Large intestine (tissue), 12 donors: ENCODE data around the gene MTF1. TPM values are rescaled to one million over a fixed set of nuclear protein-coding genes. Genes with fewer than 3 reads are reported as not detected.
"Not testable (repeated sequence)": the region's sequence is repeated elsewhere in the genome, so short reads cannot be mapped to it uniquely, and the experiment has no call there.

Experiments used
- DNase-seq, 2 donors: peaks; one replicate each; pipeline versions ENCODE4 v3.0.0 to v3.0.0-alpha.2; 2013
- H3K27ac ChIP-seq: one replicate; pipeline ENCODE4 v1.5.1; 2013; ENCODE audit warnings: low read length
- H3K27me3 ChIP-seq: 2 replicates; pipeline ENCODE4 v1.6.1; 2013; ENCODE audit warnings: low read length; ENCODE audit not compliant: control insufficient read depth, insufficient read depth
- H3K36me3 ChIP-seq: 2 replicates; pipeline ENCODE4 v1.6.1; 2013; ENCODE audit warnings: low read length; ENCODE audit not compliant: control insufficient read depth, insufficient read depth
- H3K4me1 ChIP-seq: one replicate; pipeline ENCODE4 v1.6.1; 2013; ENCODE audit warnings: low read length; ENCODE audit not compliant: control insufficient read depth, insufficient read depth
- H3K4me3 ChIP-seq: one replicate; pipeline ENCODE4 v1.5.1; 2013; ENCODE audit warnings: low read length
- H3K9me3 ChIP-seq: one replicate; pipeline ENCODE4 v1.6.1; 2013; ENCODE audit warnings: mild to moderate bottlenecking, low read depth, low read length, moderate library complexity; ENCODE audit not compliant: control insufficient read depth
- WGBS: methylation state at CpG from one replicate; pipeline ENCODE4 v1.1.5; 2013; ENCODE audit warnings: low lambda C conversion rate; ENCODE audit not compliant: insufficient coverage; 5-methylcytosine and 5-hydroxymethylcytosine counted together
- long read RNA-seq, 11 donors: transcript quantifications; one replicate each; lab custom pipeline, GENCODE V29; 2026
- polyA plus RNA-seq: library from polyadenylated mRNA; unstranded; fragments of 120-200 nt; gene quantifications from one replicate; pipeline ENCODE4 v1.2.1, GENCODE V29; 2013

The MTF1 gene
- polyA plus RNA-seq, result 6.0 TPM
- long read RNA-seq, donor 1, result 0 reads
- long read RNA-seq, donor 2, result 0 reads
- long read RNA-seq, donor 3, result 0 reads
- long read RNA-seq, donor 4, result 0 reads
- long read RNA-seq, donor 5, result 0 reads
- long read RNA-seq, donor 6, result 0 reads
- long read RNA-seq, donor 7, result 0 reads
- long read RNA-seq, donor 8, full-length matches to known transcripts, result 1 of 1 reads
- long read RNA-seq, donor 8, partial matches to known transcripts, result 0 of 1 reads
- long read RNA-seq, donor 8, other reads (novel, unspliced or antisense), result 0 of 1 reads
- long read RNA-seq, donor 9, result 0 reads
- long read RNA-seq, donor 10, result 0 reads
- long read RNA-seq, donor 11, full-length matches to known transcripts, result 1 of 1 reads
- long read RNA-seq, donor 11, partial matches to known transcripts, result 0 of 1 reads
- long read RNA-seq, donor 11, other reads (novel, unspliced or antisense), result 0 of 1 reads

DNA sequence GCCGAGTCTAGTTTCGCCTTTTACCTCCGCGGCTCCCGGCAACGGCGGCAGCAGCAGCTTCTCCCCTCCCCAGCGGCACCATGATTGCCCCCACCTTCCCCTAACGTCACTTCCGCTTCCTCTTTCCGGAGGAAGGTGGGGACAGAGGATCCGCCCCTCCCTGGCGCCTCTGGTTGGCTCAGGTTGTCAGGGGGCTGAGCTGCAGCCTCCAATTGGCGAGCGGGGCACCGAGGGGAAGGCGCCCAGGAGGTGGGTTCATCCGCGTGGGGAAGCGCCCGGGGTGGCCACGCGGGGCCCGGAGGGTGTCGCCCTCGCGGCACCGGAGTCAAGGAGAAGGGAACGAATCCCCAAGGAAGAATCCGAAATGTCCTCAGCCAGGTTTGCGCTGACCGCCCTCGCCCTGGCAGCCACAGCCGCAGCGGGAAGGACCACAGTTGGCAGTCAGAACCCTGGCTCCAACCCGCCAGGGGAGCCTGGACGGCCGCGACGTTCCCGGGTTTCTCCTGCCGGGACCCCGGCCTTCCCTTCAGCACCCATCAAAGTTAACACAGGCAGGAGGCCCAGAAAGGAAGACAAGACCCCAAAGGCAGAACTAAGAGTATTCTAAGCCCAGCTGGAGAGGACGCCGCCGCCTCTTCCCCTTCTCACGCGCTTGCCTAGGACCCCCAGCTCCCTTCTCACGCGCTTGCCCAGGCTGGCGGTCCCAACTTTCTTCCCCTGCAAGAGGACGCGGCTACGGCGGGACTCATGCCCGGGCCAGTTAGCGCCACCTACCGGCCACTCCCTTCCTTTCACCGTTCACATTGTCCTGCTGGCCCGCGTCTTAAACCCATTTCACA is at the start of gene MTF1:
TSS of gene MTF1 (minus strand) at position 86 of the 839 bp plus-strand sequence. CDS start 1,934 bp downstream, outside the sequence.
- WGBS, result no CpG with 5 or more reads among the region's 61 CpGs
- peak; percentile 97 to 98 for DNase-seq
- no peaks in the 10 kb centered on the region for H3K9me3 ChIP-seq
- peak within 1 kb of the TSS; percentile 98 for H3K27ac ChIP-seq
- H3K4me3 ChIP-seq, result peak within 1 kb of the TSS; percentile 94
- H3K4me1 ChIP-seq, result peaks cover 15% of the 10 kb centered on the region
- H3K36me3 ChIP-seq, result peaks cover 29% of the 10 kb centered on the region
- no peaks in the 10 kb centered on the region for H3K27me3 ChIP-seq

- not testable (repeated sequence) for H3K27me3 ChIP-seq, H3K36me3 ChIP-seq, H3K4me3 ChIP-seq, DNase-seq, H3K27ac ChIP-seq, H3K9me3 ChIP-seq, H3K4me1 ChIP-seq
- WGBS, result 100% methylated on average over 1 of the region's 10 CpGs
These were observed 49.1 kb upstream of the MTF1 start for GRCh38 chr1:37908531-37908930.

GRCh38 chr1:37907416-37908125 is 48.2 kb upstream of the MTF1 start:
- H3K36me3 ChIP-seq, H3K27ac ChIP-seq, H3K9me3 ChIP-seq, H3K4me3 ChIP-seq, DNase-seq, H3K27me3 ChIP-seq, H3K4me1 ChIP-seq: not testable (repeated sequence)
- no CpG with 5 or more reads among the region's 6 CpGs for WGBS

GRCh38 chr1:37906591-37906990 is 47.2 kb upstream of the MTF1 start:
- H3K27ac ChIP-seq, H3K4me3 ChIP-seq, H3K4me1 ChIP-seq, DNase-seq, H3K9me3 ChIP-seq, H3K36me3 ChIP-seq, H3K27me3 ChIP-seq: not testable (repeated sequence)
- WGBS, result no CpG with 5 or more reads among the region's 3 CpGs

DNA sequence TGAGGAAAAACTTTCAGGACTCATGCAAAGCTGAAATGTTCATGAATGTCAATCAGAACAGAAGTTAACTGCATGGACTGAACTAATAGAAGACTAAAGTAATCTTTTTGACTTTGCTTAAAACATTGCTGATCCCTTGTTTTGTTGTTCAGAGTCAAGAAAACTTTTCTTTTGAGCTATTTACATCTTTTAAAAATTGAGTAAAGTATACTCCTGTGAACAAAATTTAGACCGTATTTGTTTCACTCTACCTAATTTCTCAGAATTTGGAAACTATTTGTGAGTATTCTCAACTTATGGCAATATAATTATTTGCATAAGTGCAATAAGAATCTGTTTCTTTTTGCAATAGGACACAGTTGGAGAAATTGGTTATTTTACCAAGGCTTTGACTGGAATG is 46.3 kb upstream of the MTF1 start:
- H3K4me1 ChIP-seq, result no peaks in the 10 kb centered on the region
- H3K27me3 ChIP-seq, result no peaks in the 10 kb centered on the region
- no peaks in the 10 kb centered on the region for H3K36me3 ChIP-seq
- no peak overlapping the region for H3K4me3 ChIP-seq
- peaks cover 4% of the 10 kb centered on the region for H3K9me3 ChIP-seq
- H3K27ac ChIP-seq, result no peak overlapping the region
- WGBS, result 89% methylated on average over 1 of the region's 1 CpG
- DNase-seq, result no peak

DNA sequence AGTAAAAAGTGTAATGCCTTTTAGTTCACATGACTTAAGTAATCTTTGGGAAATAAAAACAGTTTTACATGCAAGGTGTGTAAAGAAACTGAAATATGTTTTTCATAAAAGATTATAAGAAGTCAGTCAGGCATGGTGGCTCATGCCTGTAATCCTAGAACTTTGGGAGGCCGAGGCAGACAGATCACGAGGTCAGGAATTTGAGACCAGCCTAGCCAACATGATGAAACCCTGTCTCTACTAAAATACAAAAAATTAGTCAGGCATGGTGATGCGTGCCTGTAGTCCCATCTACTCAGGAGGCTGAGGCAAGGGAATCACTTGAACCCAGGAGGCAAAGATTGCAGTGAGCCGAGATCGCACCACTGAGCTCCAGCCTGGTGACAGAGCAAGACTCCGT is 44.5 kb upstream of the MTF1 start:
- whole genome bisulfite sequencing, result no CpG with 5 or more reads among the region's 6 CpGs

GRCh38 chr1:37902983-37903382 is 43.6 kb upstream of the MTF1 start:
- no CpG with 5 or more reads among the region's 5 CpGs for WGBS
- Histone ChIP-seq H3K9me3 (peaks cover 4% of the 10 kb centered on the region), H3K4me3 (no peak overlapping the region), H3K27me3 (no peaks in the 10 kb centered on the region), H3K36me3 (no peaks in the 10 kb centered on the region), H3K27ac (no peak overlapping the region), H3K4me1 (no peaks in the 10 kb centered on the region)
- no peak for DNase-seq

More for the DNA sequence above, 44.5 kb upstream of the MTF1 start:
- not testable (repeated sequence) for DNase-seq, H3K9me3 ChIP-seq, H3K36me3 ChIP-seq, H3K27ac ChIP-seq, H3K4me3 ChIP-seq, H3K4me1 ChIP-seq, H3K27me3 ChIP-seq

GRCh38 chr1:37901893-37902225 is 42.5 kb upstream of the MTF1 start:
- Histone ChIP-seq H3K4me3 (no peak overlapping the region), H3K4me1 (no peaks in the 10 kb centered on the region), H3K27me3 (no peaks in the 10 kb centered on the region), H3K36me3 (no peaks in the 10 kb centered on the region), H3K9me3 (peaks cover 4% of the 10 kb centered on the region), H3K27ac (no peak overlapping the region)
- WGBS, result 100% methylated on average over 1 of the region's 6 CpGs
- no peak for DNase-seq

DNA sequence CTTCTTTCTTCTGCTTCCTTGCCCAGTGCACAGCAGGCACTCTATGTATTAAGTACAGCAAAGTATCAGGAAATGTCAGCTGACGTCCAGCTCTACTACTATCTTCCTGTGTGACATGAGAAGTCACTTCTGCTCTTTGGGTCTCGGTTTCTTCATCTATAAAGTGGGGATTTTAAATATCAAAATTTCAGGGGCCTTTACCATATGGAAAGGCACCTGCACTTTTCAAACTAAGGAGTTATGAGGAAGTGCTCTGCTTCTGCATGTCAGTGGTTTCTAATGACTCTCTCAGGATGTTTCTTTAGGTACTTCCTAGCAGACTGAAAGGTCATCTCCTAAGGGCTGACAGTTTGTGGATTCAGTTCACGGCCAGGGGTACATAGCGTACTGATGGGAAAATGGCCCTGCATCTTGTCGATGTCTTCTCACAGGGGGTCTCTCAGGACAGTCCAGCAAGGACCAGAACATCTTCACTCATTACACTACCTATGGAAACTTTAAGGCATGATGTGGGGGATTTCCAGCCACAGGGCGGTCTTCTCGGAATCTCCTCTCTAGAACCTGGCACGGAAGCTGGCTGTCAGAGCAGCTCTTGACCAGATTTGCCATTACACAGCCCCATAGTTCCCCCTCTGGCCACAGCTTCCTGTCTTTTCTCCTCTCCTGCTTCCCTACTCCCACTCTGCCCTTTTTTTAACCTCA is 42.0 kb upstream of the MTF1 start:
- WGBS, result no CpG with 5 or more reads among the region's 8 CpGs
- Histone ChIP-seq H3K27me3 (no peaks in the 10 kb centered on the region), H3K4me3 (no peak overlapping the region), H3K4me1 (no peaks in the 10 kb centered on the region), H3K36me3 (no peaks in the 10 kb centered on the region), H3K9me3 (peaks cover 4% of the 10 kb centered on the region), H3K27ac (no peak overlapping the region)
- DNase-seq, result no peak

GRCh38 chr1:37897563-37897962 is 38.2 kb upstream of the MTF1 start:
- DNase-seq, H3K27me3 ChIP-seq, H3K4me3 ChIP-seq, H3K4me1 ChIP-seq, H3K36me3 ChIP-seq, H3K9me3 ChIP-seq, H3K27ac ChIP-seq: not testable (repeated sequence)
- WGBS, result no CpG with 5 or more reads among the region's 3 CpGs
